Gastroesophageal sphincter (tissue), 3 donors: ENCODE results near the gene TDRD9.

ENCODE experiments used
- CTCF ChIP-seq, 4 experiments: fragments of 200-600 bp in 2 of 4; fragments of 450-650 bp in 2 of 4; sonication (generic) in 1 of 4; IDR thresholded peaks; one replicate each; pipeline ENCODE4 v1.5.1; 2017 to 2019; ENCODE audit warnings: antibody characterized with exemption in 4 of 4, mild to moderate bottlenecking in 2 of 4, moderate library complexity in 2 of 4
- EP300 ChIP-seq: sonication (generic); formaldehyde crosslinking; IDR thresholded peaks from one replicate; pipeline ENCODE4 v1.6.1; 2017; ENCODE audit warnings: antibody characterized with exemption, mild to moderate bottlenecking
- POLR2A ChIP-seq, 2 donors: fragments of 450-650 bp; IDR thresholded peaks; one replicate each; pipeline ENCODE4 v1.6.1; 2017; ENCODE audit warnings: antibody characterized with exemption in 2 of 2, mild to moderate bottlenecking in 2 of 2, moderate library complexity in 1 of 2
- POLR2AphosphoS5 ChIP-seq: sonication (generic); formaldehyde crosslinking; IDR thresholded peaks from one replicate; pipeline ENCODE4 v1.6.1; 2017; ENCODE audit warnings: antibody characterized with exemption

DNA sequence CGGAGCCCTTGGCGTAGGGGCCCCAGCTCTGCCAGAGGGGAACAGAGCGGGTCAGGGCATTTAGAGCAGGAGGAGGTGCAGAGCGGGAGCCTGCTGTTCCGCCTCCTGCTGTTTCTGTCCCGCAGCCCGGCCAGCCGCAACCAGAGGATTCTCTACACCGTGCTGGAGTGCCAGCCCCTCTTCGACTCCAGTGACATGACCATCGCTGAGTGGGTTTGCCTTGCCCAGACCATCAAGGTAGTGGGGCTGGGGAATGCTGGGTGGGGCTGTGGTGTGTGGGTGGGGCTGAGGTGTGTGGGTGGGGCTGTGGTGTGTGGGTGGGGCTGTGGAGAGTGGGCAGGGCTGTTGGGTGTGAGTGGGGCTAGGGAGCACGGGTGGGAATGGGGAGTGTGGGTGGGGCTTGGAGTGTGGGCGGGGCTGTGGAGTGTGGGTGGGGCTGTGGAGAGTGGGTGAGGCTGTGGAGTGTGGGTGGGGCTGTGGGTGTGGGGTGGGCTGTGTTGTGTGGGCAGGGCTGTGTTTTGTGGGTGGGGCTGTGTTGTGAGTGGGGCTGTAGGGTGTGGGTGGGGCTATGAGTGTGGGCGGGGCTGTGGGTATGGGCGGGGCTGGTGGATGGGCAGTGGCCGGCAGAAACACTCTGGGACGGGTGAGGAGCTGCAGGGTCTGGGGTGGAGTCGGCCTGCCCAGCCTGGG is 165.3 kb downstream of the TDRD9 start:
- TF ChIP-seq CTCF (IDR thresholded peaks at IDR 0.05) (no peak), POLR2A (IDR thresholded peaks at IDR 0.05) (no peak), POLR2AphosphoS5 (no peak), EP300 (no peak)
